CD4-positive, alpha-beta T cell (primary cell): Measurements from ENCODE around the gene SPDYE6. TPM values are rescaled to one million over a fixed set of nuclear protein-coding genes. Genes with fewer than 3 reads are reported as not detected.

Experiments
- ATAC-seq: fragments of 200-7000 bp; cut with Tn5 transposase; one replicate; pipeline ENCODE4 v1.10.0; 2022; ENCODE audit warnings: mild to moderate bottlenecking; ENCODE audit not compliant: poor library complexity
- CTCF ChIA-PET: fragments of 350-600 bp; sonication (Branson Sonifier 250); formaldehyde crosslinking; loops from one replicate; lab custom pipeline; 2021; ENCODE audit warnings: antibody characterized with exemption, inconsistent platforms; lab: Charles Lee
- POLR2A ChIA-PET: fragments of 350-600 bp; sonication (Branson Sonifier 250); formaldehyde crosslinking; loops from one replicate; lab custom pipeline; 2021; ENCODE audit warnings: antibody characterized with exemption, inconsistent platforms; lab: Charles Lee
- DNase-seq, 14 experiments: peaks; one replicate each; pipeline ENCODE4 v3.0.0-alpha.2; 2013 to 2020; ENCODE audit warnings: mixed read lengths in 2 of 14
- H3K27ac ChIP-seq, 2 donors: one replicate each; pipeline versions ENCODE4 v1.5.1 to v1.7.0; 2013; ENCODE audit warnings: low read length in 2 of 2, low read depth in 1 of 2, mild to moderate bottlenecking in 1 of 2
- H3K27me3 ChIP-seq, 2 experiments: 1 replicate in 1 of 2; 2 replicates in 1 of 2; pipeline versions ENCODE4 v1.6.1 to v1.7.0; 2013; ENCODE audit warnings: low read length in 2 of 2, control low read depth in 1 of 2, mild to moderate bottlenecking in 1 of 2, moderate library complexity in 1 of 2; ENCODE audit not compliant: insufficient read depth in 2 of 2, control insufficient read depth in 1 of 2
- H3K36me3 ChIP-seq: one replicate; pipeline ENCODE4 v1.6.1; 2013; ENCODE audit warnings: low read length, control low read depth; ENCODE audit not compliant: insufficient read depth
- H3K4me1 ChIP-seq: one replicate; pipeline ENCODE4 v1.6.1; 2013; ENCODE audit warnings: low read length, control low read depth; ENCODE audit not compliant: insufficient read depth
- H3K4me3 ChIP-seq: one replicate; pipeline ENCODE4 v1.5.1; 2013; ENCODE audit warnings: mild to moderate bottlenecking, low read length, moderate library complexity
- H3K9me3 ChIP-seq, 2 experiments: 1 replicate in 1 of 2; 2 replicates in 1 of 2; pipeline versions ENCODE4 v1.6.1 to v1.7.0; 2013; ENCODE audit warnings: low read length in 2 of 2, mild to moderate bottlenecking in 2 of 2, control low read depth in 1 of 2, moderate library complexity in 1 of 2; ENCODE audit not compliant: control insufficient read depth in 1 of 2, insufficient read depth in 1 of 2
- H3K27ac Mint-ChIP-seq: one replicate; pipeline ENCODE4 v1.8.0; 2020; ENCODE audit warnings: mixed read lengths
- H3K27me3 Mint-ChIP-seq: one replicate; pipeline ENCODE4 v1.8.0; 2021; ENCODE audit warnings: mixed read lengths
- H3K36me3 Mint-ChIP-seq: one replicate; pipeline ENCODE4 v1.8.0; 2021; ENCODE audit warnings: low read depth, mixed read lengths
- H3K4me1 Mint-ChIP-seq: one replicate; pipeline ENCODE4 v1.8.0; 2021; ENCODE audit warnings: low read depth, mixed read lengths
- H3K4me3 Mint-ChIP-seq: one replicate; pipeline ENCODE4 v1.8.0; 2020; ENCODE audit warnings: mild to moderate bottlenecking, mixed read lengths
- H3K9me3 Mint-ChIP-seq: one replicate; pipeline ENCODE4 v1.8.0; 2020; ENCODE audit warnings: mixed read lengths
- intact Hi-C, 2 experiments: fragments of 100-400 bp; cut with DNase I in 1 of 2; cut with micrococcal nuclease in 1 of 2; formaldehyde crosslinking; loops; one replicate each; pipeline versions ENCODE4 v1.15.1 to v1.9.0; 2023 to 2025; cut with DNase I, micrococcal nuclease
- total RNA-seq, 174 experiments: library from RNA in 2 of 174; stranded (reverse) in 2 of 174; gene quantifications; one replicate each; pipeline ENCODE4 v1.2.3 and lab custom pipeline; 2021 to 2026
- TF ChIP-seq, protein P1 (sequence below): fragments of 200-600 bp; IDR thresholded peaks from one replicate; pipeline ENCODE4 v1.8.0; 2022; ENCODE audit warnings: antibody characterized with exemption, mild to moderate bottlenecking

SPDYE6 gene
- total RNA-seq, 2 experiments from 2014 or later: not detected

- Mint-ChIP-seq H3K36me3 (peaks cover 28% of the 10 kb centered on the region), H3K27me3 (no peaks in the 10 kb centered on the region), H3K4me3 (no peak overlapping the region), H3K4me1 (peaks cover 18% of the 10 kb centered on the region), H3K27ac (no peak overlapping the region), H3K9me3 (no peaks in the 10 kb centered on the region)
- no peak overlapping the region for H3K4me3 ChIP-seq
- DNase-seq: no peak
- H3K36me3 ChIP-seq: peaks cover 9% of the 10 kb centered on the region
- no peak overlapping the region for H3K27ac ChIP-seq
- no peaks in the 10 kb centered on the region for H3K27me3 ChIP-seq
- peaks cover 20% of the 10 kb centered on the region for H3K4me1 ChIP-seq
- ChIA-PET POLR2A (interaction anchor here (0.5 to 0.6 kb wide), 2 partner anchors 8 to 72 kb away, joined by 3 read pairs; no protein-coding TSS in a partner anchor), CTCF (interaction anchor here (0.9 kb wide), 1 partner anchor 13 kb away, joined by 4 read pairs; no protein-coding TSS in a partner anchor)
- ATAC-seq: no peak
- TF ChIP-seq, protein P1, sequence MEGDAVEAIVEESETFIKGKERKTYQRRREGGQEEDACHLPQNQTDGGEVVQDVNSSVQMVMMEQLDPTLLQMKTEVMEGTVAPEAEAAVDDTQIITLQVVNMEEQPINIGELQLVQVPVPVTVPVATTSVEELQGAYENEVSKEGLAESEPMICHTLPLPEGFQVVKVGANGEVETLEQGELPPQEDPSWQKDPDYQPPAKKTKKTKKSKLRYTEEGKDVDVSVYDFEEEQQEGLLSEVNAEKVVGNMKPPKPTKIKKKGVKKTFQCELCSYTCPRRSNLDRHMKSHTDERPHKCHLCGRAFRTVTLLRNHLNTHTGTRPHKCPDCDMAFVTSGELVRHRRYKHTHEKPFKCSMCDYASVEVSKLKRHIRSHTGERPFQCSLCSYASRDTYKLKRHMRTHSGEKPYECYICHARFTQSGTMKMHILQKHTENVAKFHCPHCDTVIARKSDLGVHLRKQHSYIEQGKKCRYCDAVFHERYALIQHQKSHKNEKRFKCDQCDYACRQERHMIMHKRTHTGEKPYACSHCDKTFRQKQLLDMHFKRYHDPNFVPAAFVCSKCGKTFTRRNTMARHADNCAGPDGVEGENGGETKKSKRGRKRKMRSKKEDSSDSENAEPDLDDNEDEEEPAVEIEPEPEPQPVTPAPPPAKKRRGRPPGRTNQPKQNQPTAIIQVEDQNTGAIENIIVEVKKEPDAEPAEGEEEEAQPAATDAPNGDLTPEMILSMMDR: no peak
- intact Hi-C loops: loop anchor here in 1 of 2 experiments (5.0 kb wide), 1 partner anchor 850 kb away; no protein-coding TSS in a partner anchor
- H3K9me3 ChIP-seq: no peaks in the 10 kb centered on the region
Observed at GRCh38 chr7:102392330-102392729, 36.1 kb upstream of the SPDYE6 start.

GRCh38 chr7:102390697-102391484 is 34.6 kb upstream of the SPDYE6 start:
- no peak overlapping the region for H3K4me3 Mint-ChIP-seq
- H3K4me1 Mint-ChIP-seq: peaks cover 6% of the 10 kb centered on the region
- POLR2A ChIA-PET: interaction anchor here (0.9 kb wide), 1 partner anchor 35 kb away, joined by 3 read pairs; no protein-coding TSS in a partner anchor
- Histone ChIP-seq H3K36me3 (peaks cover 9% of the 10 kb centered on the region), H3K27me3 (no peaks in the 10 kb centered on the region), H3K27ac (no peak overlapping the region), H3K4me3 (no peak overlapping the region), H3K9me3 (no peaks in the 10 kb centered on the region), H3K4me1 (peaks cover 10% of the 10 kb centered on the region)
- TF ChIP-seq, protein P1: peak; percentile 86
- ATAC-seq: peak; percentile 64
- H3K27ac Mint-ChIP-seq: no peak overlapping the region
- no peaks in the 10 kb centered on the region for H3K27me3 Mint-ChIP-seq
- DNase-seq: peak; percentile 55 to 82 (median 60)
- H3K9me3 Mint-ChIP-seq: no peaks in the 10 kb centered on the region
- CTCF ChIA-PET: interaction anchor here (1.0 kb wide), 2 partner anchors 60 to 112 kb away, joined by 3 to 5 read pairs; no protein-coding TSS in a partner anchor
- H3K36me3 Mint-ChIP-seq: peaks cover 20% of the 10 kb centered on the region
- intact Hi-C loops: loop anchor here (1.0 to 5.0 kb wide), 3 partner anchors 112 to 849 kb away; no protein-coding TSS in a partner anchor

GRCh38 chr7:102389810-102390209 is 33.6 kb upstream of the SPDYE6 start:
- H3K9me3 ChIP-seq: no peaks in the 10 kb centered on the region
- intact Hi-C loops: loop anchor here (1.0 to 5.0 kb wide), 3 partner anchors 111 to 848 kb away; no protein-coding TSS in a partner anchor
- H3K4me1 Mint-ChIP-seq: no peaks in the 10 kb centered on the region
- no peaks in the 10 kb centered on the region for H3K9me3 Mint-ChIP-seq
- ATAC-seq (no peak), DNase-seq (no peak)
- POLR2A ChIA-PET: no interaction called here
- H3K27ac Mint-ChIP-seq: no peak overlapping the region
- peaks cover 9% of the 10 kb centered on the region for H3K36me3 ChIP-seq
- H3K27me3 ChIP-seq: no peaks in the 10 kb centered on the region
- CTCF ChIA-PET: no interaction called here
- H3K27ac ChIP-seq: no peak overlapping the region
- TF ChIP-seq, protein P1: no peak
- H3K4me3 ChIP-seq: no peak overlapping the region
- H3K27me3 Mint-ChIP-seq: no peaks in the 10 kb centered on the region
- no peak overlapping the region for H3K4me3 Mint-ChIP-seq
- H3K4me1 ChIP-seq: no peaks in the 10 kb centered on the region
- peaks cover 16% of the 10 kb centered on the region for H3K36me3 Mint-ChIP-seq
